Transverse colon (tissue), 4 donors: ENCODE data around the gene KLHL10. TPM values are rescaled to one million over a fixed set of nuclear protein-coding genes. Genes with fewer than 3 reads are reported as not detected.

Source experiments
- DNase-seq: peaks from one replicate; pipeline ENCODE4 v3.0.0-alpha.2; 2019
- H3K27ac ChIP-seq, 4 donors: fragments of 200-600 bp; sonication (generic); 2 replicates each; pipeline ENCODE4 v1.5.1; 2016 to 2018; ENCODE audit warnings: inconsistent platforms in 4 of 4
- H3K27me3 ChIP-seq: fragments of 200-600 bp; sonication (generic); 2 replicates; pipeline ENCODE4 v1.5.1; 2017; ENCODE audit warnings: inconsistent platforms
- H3K36me3 ChIP-seq, 4 donors: fragments of 200-600 bp; sonication (generic); 2 replicates each; pipeline ENCODE4 v1.5.1; 2017 to 2019; ENCODE audit warnings: inconsistent platforms in 4 of 4
- H3K4me1 ChIP-seq, 4 donors: fragments of 200-600 bp; sonication (generic); 2 replicates each; pipeline ENCODE4 v1.5.1; 2017 to 2020; ENCODE audit warnings: inconsistent platforms in 4 of 4
- H3K4me3 ChIP-seq, 4 donors: fragments of 200-600 bp; sonication (generic); 1 replicate in 1 of 4; 2 replicates in 3 of 4; pipeline versions ENCODE4 v1.5.1 to v1.6.1; 2017 to 2019; ENCODE audit warnings: inconsistent platforms in 4 of 4
- H3K9me3 ChIP-seq, 2 donors: fragments of 200-600 bp; sonication (generic); 2 replicates each; pipeline ENCODE4 v1.5.1; 2017 to 2019; ENCODE audit warnings: inconsistent platforms in 2 of 2
- CTCF ChIP-seq, 5 experiments: fragments of 200-600 bp in 3 of 5; fragments of 450-650 bp in 2 of 5; sonication (generic) in 3 of 5; IDR thresholded peaks; 1 replicate in 2 of 5; 2 replicates in 3 of 5; pipeline ENCODE4 v1.5.1; 2016 to 2017; ENCODE audit warnings: antibody characterized with exemption in 5 of 5, inconsistent platforms in 3 of 5, mild to moderate bottlenecking in 2 of 5, moderate library complexity in 1 of 5
- EP300 ChIP-seq: sonication (generic); formaldehyde crosslinking; IDR thresholded peaks from one replicate; pipeline ENCODE4 v1.6.1; 2017; ENCODE audit warnings: antibody characterized with exemption, low read depth
- POLR2A ChIP-seq: fragments of 450-650 bp; IDR thresholded peaks from one replicate; pipeline ENCODE4 v1.6.1; 2016; ENCODE audit warnings: antibody characterized with exemption, mild to moderate bottlenecking, moderate library complexity
- POLR2AphosphoS5 ChIP-seq, 3 donors: sonication (generic); formaldehyde crosslinking; IDR thresholded peaks; one replicate each; pipeline ENCODE4 v1.6.1; 2016; ENCODE audit warnings: antibody characterized with exemption in 3 of 3
- WGBS, 2 donors: methylation state at CpG; one replicate each; pipeline ENCODE4 v1.1.5; 2018; ENCODE audit warnings: low coverage in 1 of 2; 5-methylcytosine and 5-hydroxymethylcytosine counted together
- in situ Hi-C, 4 donors: fragments of 200-750 bp; cut with MboI; loops; one replicate each; pipeline versions ENCODE4 v1.15.0 to v1.15.1; 2017; ENCODE audit warnings: low sequenced_read_pairs in 3 of 4, low pct_ligation_motif_present in 1 of 4, low pct_unique_long_range_greater_than_20kb in 1 of 4
- intact Hi-C: fragments of 100-400 bp; cut with DNase I; formaldehyde crosslinking; loops from one replicate; pipeline ENCODE4 v1.15.1; 2023; ENCODE audit warnings: low total_unique reads
- total RNA-seq, 4 donors: library from RNA; depleted of rRNA; stranded (reverse); fragments of >200 nt; gene quantifications; one replicate each; pipeline ENCODE4 v1.1.0, GENCODE V29; 2016

The KLHL10 gene
- total RNA-seq, 4 donors from 2014 or later = 0.32 TPM; not detected in 3

GRCh38 chr17:41816637-41817320, 20.8 kb upstream of the KLHL10 start:
- no peak overlapping the region for H3K27ac ChIP-seq
- no peak overlapping the region for H3K4me3 ChIP-seq
- H3K36me3 ChIP-seq = no peaks in the 10 kb centered on the region
- peaks cover 0 to 18% (median 10%) of the 10 kb centered on the region in 4 donors for H3K4me1 ChIP-seq
- in situ Hi-C loops = no loop called here
- no peaks in the 10 kb centered on the region for H3K27me3 ChIP-seq
- WGBS, 2 donors = 60 to 91% methylated on average over 1 to 23 of the region's 23 CpGs
- TF ChIP-seq POLR2AphosphoS5 (IDR thresholded peaks at IDR 0.05) (no peak), CTCF (IDR thresholded peaks at IDR 0.05) (no peak), POLR2A (no peak), EP300 (no peak)
- H3K9me3 ChIP-seq = no peaks in the 10 kb centered on the region
- no peak for DNase-seq
- intact Hi-C loops = no loop called here

- Histone ChIP-seq H3K36me3 (no peaks in the 10 kb centered on the region), H3K9me3 (no peaks in the 10 kb centered on the region), H3K4me3 (no peak overlapping the region), H3K27me3 (no peaks in the 10 kb centered on the region), H3K27ac (no peak overlapping the region), H3K4me1 (peaks cover 0 to 7% (median 4%) of the 10 kb centered on the region in 4 donors)
- 95% methylated on average over 19 of the region's 20 CpGs; no CpG with 5 or more reads in 1 of the 2 donors for WGBS, 2 donors
- DNase-seq = no peak
- intact Hi-C loops = no loop called here
- no peak for TF ChIP-seq CTCF (IDR thresholded peaks at IDR 0.05)
- TF ChIP-seq POLR2A = no peak
- TF ChIP-seq POLR2AphosphoS5 (IDR thresholded peaks at IDR 0.05) = no peak
- no peak for TF ChIP-seq EP300
- in situ Hi-C loops = no loop called here
Measured at GRCh38 chr17:41818024-41818423, 19.6 kb upstream of the KLHL10 start.

- DNase-seq = no peak
- Histone ChIP-seq H3K9me3 (no peaks in the 10 kb centered on the region), H3K4me1 (no peaks in the 10 kb centered on the region), H3K27me3 (no peaks in the 10 kb centered on the region), H3K4me3 (no peak overlapping the region), H3K36me3 (no peaks in the 10 kb centered on the region), H3K27ac (no peak overlapping the region)
- 77 to 81% methylated on average over 7 to 14 of the region's 14 CpGs for WGBS, 2 donors
- in situ Hi-C loops (no loop called here), intact Hi-C loops (no loop called here)
- TF ChIP-seq CTCF (IDR thresholded peaks at IDR 0.05) (no peak), EP300 (no peak), POLR2A (no peak), POLR2AphosphoS5 (IDR thresholded peaks at IDR 0.05) (no peak)
Measured at GRCh38 chr17:41821776-41822175, 15.8 kb upstream of the KLHL10 start.

- H3K9me3 ChIP-seq = no peaks in the 10 kb centered on the region
- intact Hi-C loops (no loop called here), in situ Hi-C loops (no loop called here)
- H3K4me1 ChIP-seq = no peaks in the 10 kb centered on the region
- WGBS, 2 donors = 57 to 72% methylated on average over 1 to 12 of the region's 12 CpGs
- DNase-seq = no peak
- no peaks in the 10 kb centered on the region for H3K36me3 ChIP-seq
- H3K4me3 ChIP-seq = no peak overlapping the region
- TF ChIP-seq POLR2A (no peak), POLR2AphosphoS5 (IDR thresholded peaks at IDR 0.05) (no peak), CTCF (IDR thresholded peaks at IDR 0.05) (no peak), EP300 (no peak)
- no peak overlapping the region for H3K27ac ChIP-seq
- H3K27me3 ChIP-seq = no peaks in the 10 kb centered on the region
Measured at GRCh38 chr17:41822216-41823140, 15.1 kb upstream of the KLHL10 start.
